ENCODE measurements around the gene FOXI1.

The FOXI1 gene

GRCh38 chr5:170143091-170143490, 37.4 kb downstream of the FOXI1 start:
- peaks cover 18% of the 10 kb centered on the region for H3K4me1 Mint-ChIP-seq (ENCODE audit: low read depth)
- peaks cover 8% of the 10 kb centered on the region for H3K27me3 Mint-ChIP-seq
- no peaks in the 10 kb centered on the region for H3K36me3 Mint-ChIP-seq (ENCODE audit: low read depth)
- no peak overlapping the region for H3K4me3 Mint-ChIP-seq
- no peak overlapping the region for H3K27ac Mint-ChIP-seq
- intact Hi-C loops (cut with micrococcal nuclease) = no loop called here
- no peaks in the 10 kb centered on the region for H3K9me3 Mint-ChIP-seq

- peaks cover 10% of the 10 kb centered on the region for H3K27me3 Mint-ChIP-seq
- H3K36me3 Mint-ChIP-seq (ENCODE audit: low read depth) = no peaks in the 10 kb centered on the region
- intact Hi-C loops (cut with micrococcal nuclease) = no loop called here
- H3K4me1 Mint-ChIP-seq (ENCODE audit: low read depth) = peaks cover 18% of the 10 kb centered on the region
- no peak overlapping the region for H3K27ac Mint-ChIP-seq
- no peaks in the 10 kb centered on the region for H3K9me3 Mint-ChIP-seq
- H3K4me3 Mint-ChIP-seq = no peak overlapping the region
Measured at GRCh38 chr5:170143710-170144109, 38.0 kb downstream of the FOXI1 start.

- H3K4me1 Mint-ChIP-seq (ENCODE audit: low read depth) = peaks cover 18% of the 10 kb centered on the region
- H3K36me3 Mint-ChIP-seq (ENCODE audit: low read depth) = no peaks in the 10 kb centered on the region
- no peak overlapping the region for H3K4me3 Mint-ChIP-seq
- intact Hi-C loops (cut with micrococcal nuclease) = no loop called here
- no peak overlapping the region for H3K27ac Mint-ChIP-seq
- H3K9me3 Mint-ChIP-seq = no peaks in the 10 kb centered on the region
- peaks cover 16% of the 10 kb centered on the region for H3K27me3 Mint-ChIP-seq
Measured at GRCh38 chr5:170144286-170145023, 38.8 kb downstream of the FOXI1 start.

- Mint-ChIP-seq H3K4me3 (no peak overlapping the region), H3K27me3 (peaks cover 16% of the 10 kb centered on the region), H3K4me1 (ENCODE audit: low read depth) (peaks cover 12% of the 10 kb centered on the region), H3K9me3 (no peaks in the 10 kb centered on the region), H3K36me3 (ENCODE audit: low read depth) (no peaks in the 10 kb centered on the region), H3K27ac (no peak overlapping the region)
- intact Hi-C loops (cut with micrococcal nuclease) = no loop called here
Measured at GRCh38 chr5:170145462-170145861, 39.8 kb downstream of the FOXI1 start.

- no peaks in the 10 kb centered on the region for H3K36me3 Mint-ChIP-seq (ENCODE audit: low read depth)
- H3K27me3 Mint-ChIP-seq = peaks cover 14% of the 10 kb centered on the region
- intact Hi-C loops (cut with micrococcal nuclease) = no loop called here
- H3K9me3 Mint-ChIP-seq = no peaks in the 10 kb centered on the region
- H3K4me3 Mint-ChIP-seq = no peak overlapping the region
- H3K4me1 Mint-ChIP-seq (ENCODE audit: low read depth) = no peaks in the 10 kb centered on the region
- no peak overlapping the region for H3K27ac Mint-ChIP-seq
Measured at GRCh38 chr5:170147051-170147752, 41.5 kb downstream of the FOXI1 start.

- intact Hi-C loops (cut with micrococcal nuclease) = no loop called here
- Mint-ChIP-seq H3K27ac (no peak overlapping the region), H3K36me3 (ENCODE audit: low read depth) (no peaks in the 10 kb centered on the region), H3K27me3 (peaks cover 14% of the 10 kb centered on the region), H3K9me3 (no peaks in the 10 kb centered on the region), H3K4me3 (no peak overlapping the region), H3K4me1 (ENCODE audit: low read depth) (no peaks in the 10 kb centered on the region)
Measured at GRCh38 chr5:170147753-170148264, 42.1 kb downstream of the FOXI1 start.

GRCh38 chr5:170148430-170149205, 42.9 kb downstream of the FOXI1 start:
- intact Hi-C loops (cut with micrococcal nuclease) = no loop called here
- Mint-ChIP-seq H3K27me3 (peaks cover 11% of the 10 kb centered on the region), H3K27ac (no peak overlapping the region), H3K36me3 (ENCODE audit: low read depth) (no peaks in the 10 kb centered on the region), H3K4me1 (ENCODE audit: low read depth) (no peaks in the 10 kb centered on the region), H3K4me3 (no peak overlapping the region), H3K9me3 (no peaks in the 10 kb centered on the region)

- intact Hi-C loops (cut with micrococcal nuclease) = no loop called here
- H3K4me1 Mint-ChIP-seq (ENCODE audit: low read depth) = no peaks in the 10 kb centered on the region
- no peak overlapping the region for H3K27ac Mint-ChIP-seq
- no peak overlapping the region for H3K4me3 Mint-ChIP-seq
- H3K9me3 Mint-ChIP-seq = no peaks in the 10 kb centered on the region
- H3K36me3 Mint-ChIP-seq (ENCODE audit: low read depth) = no peaks in the 10 kb centered on the region
- H3K27me3 Mint-ChIP-seq = peaks cover 11% of the 10 kb centered on the region
Measured at GRCh38 chr5:170149206-170149515, 43.5 kb downstream of the FOXI1 start.

GRCh38 chr5:170150713-170151096, 45.0 kb downstream of the FOXI1 start:
- peaks cover 11% of the 10 kb centered on the region for H3K27me3 Mint-ChIP-seq
- intact Hi-C loops (cut with micrococcal nuclease) = no loop called here
- H3K27ac Mint-ChIP-seq = no peak overlapping the region
- H3K9me3 Mint-ChIP-seq = no peaks in the 10 kb centered on the region
- no peaks in the 10 kb centered on the region for H3K36me3 Mint-ChIP-seq (ENCODE audit: low read depth)
- no peak overlapping the region for H3K4me3 Mint-ChIP-seq
- no peaks in the 10 kb centered on the region for H3K4me1 Mint-ChIP-seq (ENCODE audit: low read depth)

GRCh38 chr5:170151097-170151831, 45.6 kb downstream of the FOXI1 start:
- no peaks in the 10 kb centered on the region for H3K4me1 Mint-ChIP-seq (ENCODE audit: low read depth)
- H3K9me3 Mint-ChIP-seq = no peaks in the 10 kb centered on the region
- peaks cover 11% of the 10 kb centered on the region for H3K27me3 Mint-ChIP-seq
- H3K36me3 Mint-ChIP-seq (ENCODE audit: low read depth) = no peaks in the 10 kb centered on the region
- no peak overlapping the region for H3K27ac Mint-ChIP-seq
- no peak overlapping the region for H3K4me3 Mint-ChIP-seq
- intact Hi-C loops (cut with micrococcal nuclease) = no loop called here

GRCh38 chr5:170152767-170153166, 47.1 kb downstream of the FOXI1 start:
- H3K27me3 Mint-ChIP-seq = peaks cover 8% of the 10 kb centered on the region

GRCh38 chr5:170154297-170154696, 48.6 kb downstream of the FOXI1 start:
- no peaks in the 10 kb centered on the region for H3K4me1 Mint-ChIP-seq (ENCODE audit: low read depth)
- H3K9me3 Mint-ChIP-seq = no peaks in the 10 kb centered on the region
- no peak overlapping the region for H3K4me3 Mint-ChIP-seq
- peaks cover 1% of the 10 kb centered on the region for H3K27me3 Mint-ChIP-seq
- no peaks in the 10 kb centered on the region for H3K36me3 Mint-ChIP-seq (ENCODE audit: low read depth)
- intact Hi-C loops (cut with micrococcal nuclease) = no loop called here
- H3K27ac Mint-ChIP-seq = no peak overlapping the region

More at GRCh38 chr5:170152767-170153166, 47.1 kb downstream of the FOXI1 start:
- intact Hi-C loops (cut with micrococcal nuclease) = no loop called here
- no peaks in the 10 kb centered on the region for H3K36me3 Mint-ChIP-seq (ENCODE audit: low read depth)
- no peak overlapping the region for H3K27ac Mint-ChIP-seq
- no peaks in the 10 kb centered on the region for H3K9me3 Mint-ChIP-seq
- H3K4me3 Mint-ChIP-seq = no peak overlapping the region
- H3K4me1 Mint-ChIP-seq (ENCODE audit: low read depth) = no peaks in the 10 kb centered on the region

- Mint-ChIP-seq H3K4me3 (no peak overlapping the region), H3K4me1 (ENCODE audit: low read depth) (no peaks in the 10 kb centered on the region), H3K27me3 (no peaks in the 10 kb centered on the region), H3K36me3 (ENCODE audit: low read depth) (no peaks in the 10 kb centered on the region), H3K27ac (no peak overlapping the region), H3K9me3 (no peaks in the 10 kb centered on the region)
- intact Hi-C loops (cut with micrococcal nuclease) = no loop called here
Measured at GRCh38 chr5:170154744-170155143, 49.0 kb downstream of the FOXI1 start.

All from dendritic cell treated with granulocyte-macrophage colony-stimulating factor and Interleukin-4, amounts not matched to agents 40 ng/mL and 50 ng/mL, for 4 days (primary cell).